ENCODE results near the gene NACC1. TPM values are rescaled to one million over a fixed set of nuclear protein-coding genes. Genes with fewer than 3 reads are reported as not detected.

NACC1 gene
- total RNA-seq, 1 donor from 2014 or later: 66.1 TPM

DNA sequence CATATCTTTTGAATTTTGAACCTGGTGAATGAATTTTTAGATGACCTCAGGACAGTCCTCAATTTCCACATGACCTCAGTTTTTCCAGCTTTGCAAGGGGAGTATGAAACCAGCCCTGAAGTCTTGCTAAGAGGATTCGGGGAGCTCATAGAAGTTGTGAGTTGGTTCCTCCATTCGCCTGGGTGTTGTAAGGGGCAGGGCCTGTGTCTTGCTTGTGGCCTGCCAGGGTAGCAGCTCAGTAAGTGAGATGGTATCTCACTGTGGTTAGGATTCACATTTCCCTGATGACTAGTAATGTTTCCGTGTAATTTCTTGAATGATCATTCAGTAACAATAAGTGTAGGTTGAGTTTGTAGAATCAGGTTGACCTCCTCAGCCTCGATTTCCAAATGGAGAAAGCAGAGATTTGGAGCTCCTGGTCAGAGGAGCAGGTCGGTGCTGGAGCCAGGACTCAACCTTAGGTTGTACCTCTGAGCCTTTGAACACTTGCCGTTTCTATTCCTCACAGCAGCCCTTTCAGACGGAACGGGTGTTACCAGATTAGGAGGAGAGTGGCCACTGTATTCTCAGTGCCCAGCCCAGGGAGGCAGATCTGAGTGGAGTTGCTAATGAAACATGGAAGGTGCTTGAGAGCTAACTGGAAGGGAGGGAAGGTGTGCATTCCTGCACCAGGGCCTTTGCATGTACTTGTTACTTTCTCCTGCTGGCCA, 14.6 kb downstream of the NACC1 start:
- TF ChIP-seq, protein P1, sequence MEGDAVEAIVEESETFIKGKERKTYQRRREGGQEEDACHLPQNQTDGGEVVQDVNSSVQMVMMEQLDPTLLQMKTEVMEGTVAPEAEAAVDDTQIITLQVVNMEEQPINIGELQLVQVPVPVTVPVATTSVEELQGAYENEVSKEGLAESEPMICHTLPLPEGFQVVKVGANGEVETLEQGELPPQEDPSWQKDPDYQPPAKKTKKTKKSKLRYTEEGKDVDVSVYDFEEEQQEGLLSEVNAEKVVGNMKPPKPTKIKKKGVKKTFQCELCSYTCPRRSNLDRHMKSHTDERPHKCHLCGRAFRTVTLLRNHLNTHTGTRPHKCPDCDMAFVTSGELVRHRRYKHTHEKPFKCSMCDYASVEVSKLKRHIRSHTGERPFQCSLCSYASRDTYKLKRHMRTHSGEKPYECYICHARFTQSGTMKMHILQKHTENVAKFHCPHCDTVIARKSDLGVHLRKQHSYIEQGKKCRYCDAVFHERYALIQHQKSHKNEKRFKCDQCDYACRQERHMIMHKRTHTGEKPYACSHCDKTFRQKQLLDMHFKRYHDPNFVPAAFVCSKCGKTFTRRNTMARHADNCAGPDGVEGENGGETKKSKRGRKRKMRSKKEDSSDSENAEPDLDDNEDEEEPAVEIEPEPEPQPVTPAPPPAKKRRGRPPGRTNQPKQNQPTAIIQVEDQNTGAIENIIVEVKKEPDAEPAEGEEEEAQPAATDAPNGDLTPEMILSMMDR (IDR thresholded peaks at IDR 0.05; ENCODE audit: insufficient read depth, low read length, poor library complexity, severe bottlenecking): no peak
- no peaks in the 10 kb centered on the region for H3K27me3 ChIP-seq (ENCODE audit: control insufficient read depth, insufficient read depth, low read length)
- no peaks in the 10 kb centered on the region for H3K36me3 ChIP-seq (ENCODE audit: control insufficient read depth, insufficient read depth, low read length)
- H3K4me3 ChIP-seq (ENCODE audit: low read depth, low read length): no peak overlapping the region
- no peak for DNase-seq (ENCODE audit: low read depth)

DNA sequence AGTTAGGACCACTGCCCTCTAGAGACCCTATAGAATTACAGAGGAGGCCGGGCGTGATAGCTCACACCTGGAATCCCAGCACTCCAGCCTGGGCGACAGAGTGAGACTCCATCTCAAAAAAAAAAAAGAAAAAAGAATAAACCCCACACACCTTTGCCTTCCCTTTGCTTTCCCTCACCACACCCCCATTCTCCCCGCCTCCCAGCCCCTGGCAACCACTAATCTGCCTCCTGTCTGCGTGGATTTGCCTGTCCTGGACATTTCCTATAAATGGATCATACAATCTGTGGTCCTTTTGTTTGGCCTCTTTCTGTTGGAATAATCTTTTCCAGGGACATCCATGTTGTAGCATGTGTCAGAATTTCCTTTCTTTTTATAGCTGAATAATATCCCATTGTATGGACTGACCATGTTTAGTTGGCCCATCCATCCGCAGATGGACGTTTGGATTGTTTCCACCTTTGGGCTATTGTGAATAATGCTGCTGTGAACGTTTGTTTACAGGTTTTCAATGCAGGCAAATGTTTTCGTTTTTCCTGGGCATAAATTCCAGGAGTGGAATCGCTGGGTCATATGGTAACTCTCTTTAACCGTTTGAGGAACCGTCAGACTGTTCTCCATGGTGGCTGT, 15.3 kb downstream of the NACC1 start:
- no peak for DNase-seq (ENCODE audit: low read depth)
- TF ChIP-seq, protein P1 (IDR thresholded peaks at IDR 0.05; ENCODE audit: insufficient read depth, low read length, poor library complexity, severe bottlenecking): no peak
- no peaks in the 10 kb centered on the region for H3K36me3 ChIP-seq (ENCODE audit: control insufficient read depth, insufficient read depth, low read length)
- H3K27me3 ChIP-seq (ENCODE audit: control insufficient read depth, insufficient read depth, low read length): no peaks in the 10 kb centered on the region
- H3K4me3 ChIP-seq (ENCODE audit: low read depth, low read length): no peak overlapping the region

GRCh38 chr19:13134626-13135025, 16.6 kb downstream of the NACC1 start:
- Histone ChIP-seq H3K27me3 (ENCODE audit: control insufficient read depth, insufficient read depth, low read length) (no peaks in the 10 kb centered on the region), H3K36me3 (ENCODE audit: control insufficient read depth, insufficient read depth, low read length) (no peaks in the 10 kb centered on the region), H3K4me3 (ENCODE audit: low read depth, low read length) (no peak overlapping the region)
- TF ChIP-seq, protein P1 (IDR thresholded peaks at IDR 0.05; ENCODE audit: insufficient read depth, low read length, poor library complexity, severe bottlenecking): no peak
- DNase-seq (ENCODE audit: low read depth): no peak

GRCh38 chr19:13135068-13136062, 17.3 kb downstream of the NACC1 start:
- Histone ChIP-seq H3K4me3 (ENCODE audit: low read depth, low read length) (no peak overlapping the region), H3K36me3 (ENCODE audit: control insufficient read depth, insufficient read depth, low read length) (no peaks in the 10 kb centered on the region), H3K27me3 (ENCODE audit: control insufficient read depth, insufficient read depth, low read length) (no peaks in the 10 kb centered on the region)
- TF ChIP-seq, protein P1 (IDR thresholded peaks at IDR 0.05; ENCODE audit: insufficient read depth, low read length, poor library complexity, severe bottlenecking): no peak
- no peak for DNase-seq (ENCODE audit: low read depth)

DNA sequence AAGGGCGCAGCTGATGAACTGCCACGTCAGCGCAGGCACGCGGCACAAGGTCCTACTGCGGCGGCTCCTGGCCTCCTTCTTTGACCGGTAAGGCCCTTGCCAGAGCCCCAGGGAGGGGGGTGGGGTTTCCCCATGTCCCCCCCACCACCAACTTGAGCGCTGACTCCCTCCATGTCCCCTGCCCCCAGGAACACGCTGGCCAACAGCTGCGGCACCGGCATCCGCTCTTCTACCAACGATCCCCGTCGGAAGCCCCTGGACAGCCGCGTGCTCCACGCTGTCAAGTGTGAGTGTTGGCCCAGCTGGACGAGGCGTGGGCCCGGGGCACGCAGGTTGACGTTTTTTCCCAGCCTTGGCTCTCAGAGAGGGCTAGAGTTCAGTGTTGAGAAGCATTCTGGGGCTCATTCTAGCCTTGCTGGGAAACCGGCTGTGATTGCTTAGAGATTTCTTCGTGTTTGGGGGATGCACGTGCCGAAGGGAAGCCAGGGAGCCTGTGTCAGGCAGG, 19.3 kb downstream of the NACC1 start:
- Histone ChIP-seq H3K4me3 (ENCODE audit: low read depth, low read length) (no peak overlapping the region), H3K36me3 (ENCODE audit: control insufficient read depth, insufficient read depth, low read length) (no peaks in the 10 kb centered on the region), H3K27me3 (ENCODE audit: control insufficient read depth, insufficient read depth, low read length) (no peaks in the 10 kb centered on the region)
- TF ChIP-seq, protein P1 (IDR thresholded peaks at IDR 0.05; ENCODE audit: insufficient read depth, low read length, poor library complexity, severe bottlenecking): no peak
- no peak for DNase-seq (ENCODE audit: low read depth)
